Measurements from ENCODE around the gene RSPO4.

The RSPO4 gene

DNA sequence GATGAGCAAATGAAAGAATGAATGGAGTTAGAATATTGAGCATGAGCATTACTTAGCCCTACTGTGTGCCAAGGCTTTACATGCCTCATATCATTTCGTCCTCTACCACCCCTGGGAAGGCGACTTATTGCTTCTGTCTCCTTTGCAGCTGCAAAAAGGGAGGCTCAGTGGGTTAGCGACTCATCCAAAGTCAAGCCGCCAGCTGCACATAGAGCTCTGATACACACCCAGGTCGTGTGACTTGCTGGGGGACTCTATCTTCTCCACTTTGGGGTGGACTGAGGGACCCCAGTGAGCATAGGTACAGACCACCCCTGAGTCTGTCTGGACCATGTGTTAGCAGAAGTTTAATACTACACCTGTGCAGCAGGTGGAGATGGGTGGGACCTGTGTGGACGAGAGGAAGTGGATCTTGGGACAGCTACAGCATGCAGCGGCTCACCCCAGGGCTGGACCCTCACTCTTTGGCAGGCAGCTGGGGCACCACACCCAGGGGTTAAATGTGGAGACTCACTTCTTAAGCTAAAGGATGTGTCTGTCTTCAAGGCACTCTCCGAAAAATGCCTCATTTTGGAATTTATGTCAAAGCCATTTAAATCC is 49.8 kb downstream of the RSPO4 start:
- H3K27ac ChIP-seq, result no peak overlapping the region
- no peak for TF ChIP-seq ZFX (IDR thresholded peaks at IDR 0.05; ENCODE audit: borderline replicate concordance)
- TF ChIP-seq, protein P1, sequence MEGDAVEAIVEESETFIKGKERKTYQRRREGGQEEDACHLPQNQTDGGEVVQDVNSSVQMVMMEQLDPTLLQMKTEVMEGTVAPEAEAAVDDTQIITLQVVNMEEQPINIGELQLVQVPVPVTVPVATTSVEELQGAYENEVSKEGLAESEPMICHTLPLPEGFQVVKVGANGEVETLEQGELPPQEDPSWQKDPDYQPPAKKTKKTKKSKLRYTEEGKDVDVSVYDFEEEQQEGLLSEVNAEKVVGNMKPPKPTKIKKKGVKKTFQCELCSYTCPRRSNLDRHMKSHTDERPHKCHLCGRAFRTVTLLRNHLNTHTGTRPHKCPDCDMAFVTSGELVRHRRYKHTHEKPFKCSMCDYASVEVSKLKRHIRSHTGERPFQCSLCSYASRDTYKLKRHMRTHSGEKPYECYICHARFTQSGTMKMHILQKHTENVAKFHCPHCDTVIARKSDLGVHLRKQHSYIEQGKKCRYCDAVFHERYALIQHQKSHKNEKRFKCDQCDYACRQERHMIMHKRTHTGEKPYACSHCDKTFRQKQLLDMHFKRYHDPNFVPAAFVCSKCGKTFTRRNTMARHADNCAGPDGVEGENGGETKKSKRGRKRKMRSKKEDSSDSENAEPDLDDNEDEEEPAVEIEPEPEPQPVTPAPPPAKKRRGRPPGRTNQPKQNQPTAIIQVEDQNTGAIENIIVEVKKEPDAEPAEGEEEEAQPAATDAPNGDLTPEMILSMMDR (IDR thresholded peaks at IDR 0.05), result no peak

DNA sequence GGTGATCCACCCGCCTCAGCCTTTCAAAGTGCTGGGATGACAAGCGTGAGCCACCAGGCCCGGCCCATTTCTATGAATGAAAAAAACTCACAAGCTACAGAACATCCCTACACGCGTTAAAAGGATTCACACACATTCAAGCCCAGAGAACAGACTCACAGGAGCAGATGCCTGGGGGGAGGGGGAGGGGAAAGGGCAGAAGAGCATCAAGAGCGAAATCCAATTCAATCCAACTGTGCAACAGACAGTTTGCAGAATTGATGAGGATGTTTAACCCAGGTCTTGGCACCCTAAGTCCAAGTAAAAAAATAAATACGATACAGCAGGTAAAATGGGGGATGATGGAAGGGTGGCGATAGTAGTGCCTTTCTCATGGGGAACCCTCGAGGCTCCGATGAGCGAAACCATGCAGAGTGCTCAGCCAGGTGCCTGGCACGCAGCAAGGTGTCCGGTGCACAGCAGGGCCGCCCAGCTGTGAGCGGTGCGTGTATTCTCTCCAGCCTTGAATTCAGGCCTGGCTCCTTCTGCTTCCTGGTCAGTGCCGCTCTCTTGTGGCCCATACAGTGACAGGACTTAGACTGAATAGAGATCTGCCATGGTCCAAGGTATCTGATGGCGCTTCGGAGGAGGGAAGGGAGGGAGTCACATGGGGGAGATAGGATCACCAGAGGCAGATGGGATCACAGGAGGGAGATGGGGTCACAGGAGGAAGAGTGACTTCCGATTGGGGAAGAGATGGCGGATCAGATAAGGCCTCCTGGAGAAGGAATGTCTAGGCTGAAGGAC is 50.5 kb downstream of the RSPO4 start:
- no peak for TF ChIP-seq ZFX (IDR thresholded peaks at IDR 0.05; ENCODE audit: borderline replicate concordance)
- TF ChIP-seq, protein P1 (IDR thresholded peaks at IDR 0.05), result peak; percentile 29

GRCh38 chr20:949717-950116 is 52.4 kb downstream of the RSPO4 start:
- TF ChIP-seq, protein P1 (IDR thresholded peaks at IDR 0.05), result no peak
- no peak for TF ChIP-seq ZFX (IDR thresholded peaks at IDR 0.05; ENCODE audit: borderline replicate concordance)
- H3K27ac ChIP-seq, result no peak overlapping the region

More for the DNA sequence above, 50.5 kb downstream of the RSPO4 start:
- H3K27ac ChIP-seq, result no peak overlapping the region

DNA sequence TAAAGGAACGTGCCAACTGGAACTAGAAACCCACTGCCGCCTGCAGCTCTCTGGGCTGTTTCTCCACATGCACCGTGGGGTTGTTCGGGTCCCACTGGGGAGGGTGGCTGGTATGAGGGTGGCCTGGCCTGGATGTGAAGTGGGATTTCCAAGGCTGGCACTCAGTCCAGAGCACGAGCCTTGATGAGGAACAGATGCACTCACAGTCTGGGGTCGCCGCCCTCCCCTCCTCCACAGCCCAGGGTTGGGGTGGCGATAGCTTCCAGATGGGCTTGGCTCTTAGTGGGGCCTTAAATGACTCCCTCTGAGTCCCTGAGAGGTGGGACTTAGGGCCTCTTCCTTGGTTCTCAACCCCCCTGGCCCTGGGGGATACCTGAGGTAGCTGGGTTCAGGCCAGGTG is 55.3 kb downstream of the RSPO4 start:
- TF ChIP-seq, protein P1 (IDR thresholded peaks at IDR 0.05), result no peak
- no peak for TF ChIP-seq ZFX (IDR thresholded peaks at IDR 0.05; ENCODE audit: borderline replicate concordance)
- no peak overlapping the region for H3K27ac ChIP-seq

- H3K27ac ChIP-seq, result no peak overlapping the region
- TF ChIP-seq, protein P1 (IDR thresholded peaks at IDR 0.05), result no peak
- no peak for TF ChIP-seq ZFX (IDR thresholded peaks at IDR 0.05; ENCODE audit: borderline replicate concordance)
Observed at GRCh38 chr20:945841-946240, 56.3 kb downstream of the RSPO4 start.

GRCh38 chr20:944774-945410 is 57.2 kb downstream of the RSPO4 start:
- no peak overlapping the region for H3K27ac ChIP-seq
- TF ChIP-seq ZFX (IDR thresholded peaks at IDR 0.05; ENCODE audit: borderline replicate concordance), result no peak
- TF ChIP-seq, protein P1 (IDR thresholded peaks at IDR 0.05), result no peak

GRCh38 chr20:944148-944547 is 58.0 kb downstream of the RSPO4 start:
- H3K27ac ChIP-seq, result no peak overlapping the region
- no peak for TF ChIP-seq ZFX (IDR thresholded peaks at IDR 0.05; ENCODE audit: borderline replicate concordance)
- TF ChIP-seq, protein P1 (IDR thresholded peaks at IDR 0.05), result no peak

All from 22Rv1 (cell line).